H7 (cell line): ENCODE measurements around the gene OR56A4. TPM values are rescaled to one million over a fixed set of nuclear protein-coding genes. Genes with fewer than 3 reads are reported as not detected.
"Not testable (repeated sequence)": the region's sequence is repeated elsewhere in the genome, so short reads cannot be mapped to it uniquely, and the experiment has no call there.

ENCODE experiments used
- DNase-seq: peaks from one replicate; pipeline ENCODE4 v3.0.0; 2012
- H3K27me3 ChIP-seq: 2 replicates; pipeline ENCODE4 v1.6.0; 2011; ENCODE audit warnings: mild to moderate bottlenecking, low read length; ENCODE audit not compliant: control insufficient read depth, insufficient read depth
- H3K36me3 ChIP-seq: replicated peaks from 2 replicates; pipeline ENCODE4 v1.5.1; 2011; ENCODE audit warnings: low read length; ENCODE audit not compliant: control insufficient read depth, insufficient read depth
- H3K4me3 ChIP-seq: 2 replicates; pipeline ENCODE4 v1.5.1; 2011; ENCODE audit warnings: low read depth, mild to moderate bottlenecking, control low read depth, low read length, moderate library complexity; ENCODE audit not compliant: insufficient read depth
- total RNA-seq: library from RNA; depleted of rRNA; stranded (reverse); fragments of >200 nt; shearing (Covaris generic); gene quantifications from 2 replicates; pipeline ENCODE4 v1.2.3, GENCODE V29; 2014; rRNA removed

Gene OR56A4
- total RNA-seq, 1 experiment from 2014 or later = not detected

GRCh38 chr11:5992150-5992549, 14.6 kb downstream of the OR56A4 start:
- Histone ChIP-seq H3K27me3 (no peaks in the 10 kb centered on the region), H3K36me3 (no peaks in the 10 kb centered on the region), H3K4me3 (no peak overlapping the region)
- DNase-seq = no peak

GRCh38 chr11:5989203-5989602, 17.5 kb downstream of the OR56A4 start:
- H3K4me3 ChIP-seq = no peak overlapping the region
- DNase-seq = no peak
- no peaks in the 10 kb centered on the region for H3K27me3 ChIP-seq
- H3K36me3 ChIP-seq = no peaks in the 10 kb centered on the region

GRCh38 chr11:5986885-5987284, 19.9 kb downstream of the OR56A4 start, which contains the start of gene OR52L1:
OR52L1 (minus strand) TSS chr11:5986985; CDS start chr11:5986930, 55 bp downstream.
- DNase-seq = no peak
- H3K27me3 ChIP-seq = no peaks in the 10 kb centered on the region
- H3K4me3 ChIP-seq = no peak within 1 kb of the TSS
- no peaks in the 10 kb centered on the region for H3K36me3 ChIP-seq

GRCh38 chr11:5983443-5983842, 23.3 kb downstream of the OR56A4 start:
- Histone ChIP-seq H3K36me3 (no peaks in the 10 kb centered on the region), H3K27me3 (no peaks in the 10 kb centered on the region), H3K4me3 (no peak overlapping the region)
- DNase-seq = no peak

- Histone ChIP-seq H3K4me3 (no peak overlapping the region), H3K27me3 (no peaks in the 10 kb centered on the region), H3K36me3 (no peaks in the 10 kb centered on the region)
- no peak for DNase-seq
Measured at GRCh38 chr11:5973530-5973929, 33.2 kb downstream of the OR56A4 start.

- Histone ChIP-seq H3K36me3 (no peaks in the 10 kb centered on the region), H3K27me3 (no peaks in the 10 kb centered on the region), H3K4me3 (no peak within 1 kb of the TSS)
- no peak for DNase-seq
Measured at GRCh38 chr11:5968394-5968793, 38.4 kb downstream of the OR56A4 start, which contains the start of gene OR56A5. OR56A5 (minus strand) TSS chr11:5968494; CDS start chr11:5968494, 0 bp downstream.

- Histone ChIP-seq H3K36me3 (no peaks in the 10 kb centered on the region), H3K27me3 (no peaks in the 10 kb centered on the region), H3K4me3 (no peak overlapping the region)
- no peak for DNase-seq
Measured at GRCh38 chr11:5967708-5968107, 39.0 kb downstream of the OR56A4 start.

- no peak overlapping the region for H3K4me3 ChIP-seq
- no peaks in the 10 kb centered on the region for H3K36me3 ChIP-seq
- H3K27me3 ChIP-seq = no peaks in the 10 kb centered on the region
- DNase-seq = no peak
Measured at GRCh38 chr11:5966958-5967357, 39.8 kb downstream of the OR56A4 start.

GRCh38 chr11:5960704-5961320, 45.9 kb downstream of the OR56A4 start:
- DNase-seq, H3K4me3 ChIP-seq, H3K36me3 ChIP-seq, H3K27me3 ChIP-seq: not testable (repeated sequence)

GRCh38 chr11:5955586-5955985, 51.2 kb downstream of the OR56A4 start:
- no peaks in the 10 kb centered on the region for H3K36me3 ChIP-seq
- no peak for DNase-seq
- no peak overlapping the region for H3K4me3 ChIP-seq

More at GRCh38 chr11:5955586-5955985, 51.2 kb downstream of the OR56A4 start:
- no peaks in the 10 kb centered on the region for H3K27me3 ChIP-seq

Other genes with a start within 250 kb of the OR56A4 start
- 0.07 TPM in 1 of 2 replicates, not detected in the other for gene OR52N5, start 223.6 kb downstream of the OR56A4 start, total RNA-seq
- not detected in 2 replicates for gene OR52N1, start 215.7 kb downstream of the OR56A4 start, total RNA-seq
- gene OR52N2, start 198.0 kb downstream of the OR56A4 start, total RNA-seq = not detected in 2 replicates
- not detected in 2 replicates for gene OR52E6, start 165.0 kb downstream of the OR56A4 start, total RNA-seq
- gene OR52E8, start 149.3 kb downstream of the OR56A4 start, total RNA-seq = not detected in 2 replicates
- not detected in 2 replicates for gene OR52E4, start 126.3 kb downstream of the OR56A4 start, total RNA-seq
- gene OR52E5, start 113.7 kb downstream of the OR56A4 start, total RNA-seq = not detected in 2 replicates
- not detected in 2 replicates for gene OR56A3, start 64.7 kb downstream of the OR56A4 start, total RNA-seq
- gene OR56A5, start 38.5 kb downstream of the OR56A4 start, total RNA-seq = 0.18 TPM in 1 of 2 replicates, not detected in the other
- gene OR52L1, start 20.0 kb downstream of the OR56A4 start, total RNA-seq = not detected in 2 replicates
- 0.03 and 0.07 TPM in 2 replicates for gene OR56A1, start 23.8 kb upstream of the OR56A4 start, total RNA-seq
- not detected in 2 replicates for gene OR56B4, start 100.7 kb upstream of the OR56A4 start, total RNA-seq
- not detected in 2 replicates for gene OR52B2, start 163.4 kb upstream of the OR56A4 start, total RNA-seq
- not detected in 2 replicates for gene OR52W1, start 192.3 kb upstream of the OR56A4 start, total RNA-seq
- gene C11orf42, start 198.6 kb upstream of the OR56A4 start, total RNA-seq = not detected in 2 replicates
- 27.9 and 38.3 TPM in 2 replicates for gene FHIP1B, start 227.7 kb upstream of the OR56A4 start, total RNA-seq
- gene CNGA4, start 232.1 kb upstream of the OR56A4 start, total RNA-seq = 0.17 and 0.67 TPM in 2 replicates